AG09319 (cell line): ENCODE results near the gene EFEMP2.

Source experiments
- DNase-seq: peaks from one replicate; pipeline ENCODE4 v3.0.0-alpha.2; 2010; ENCODE audit warnings: low read depth; ENCODE audit errors: extremely low read depth
- TF ChIP-seq, protein P1 (sequence below): IDR thresholded peaks from 2 replicates; pipeline ENCODE4 v1.5.1; 2011; ENCODE audit warnings: low read depth, mild to moderate bottlenecking, inconsistent platforms, low read length, moderate library complexity

The EFEMP2 gene

DNA sequence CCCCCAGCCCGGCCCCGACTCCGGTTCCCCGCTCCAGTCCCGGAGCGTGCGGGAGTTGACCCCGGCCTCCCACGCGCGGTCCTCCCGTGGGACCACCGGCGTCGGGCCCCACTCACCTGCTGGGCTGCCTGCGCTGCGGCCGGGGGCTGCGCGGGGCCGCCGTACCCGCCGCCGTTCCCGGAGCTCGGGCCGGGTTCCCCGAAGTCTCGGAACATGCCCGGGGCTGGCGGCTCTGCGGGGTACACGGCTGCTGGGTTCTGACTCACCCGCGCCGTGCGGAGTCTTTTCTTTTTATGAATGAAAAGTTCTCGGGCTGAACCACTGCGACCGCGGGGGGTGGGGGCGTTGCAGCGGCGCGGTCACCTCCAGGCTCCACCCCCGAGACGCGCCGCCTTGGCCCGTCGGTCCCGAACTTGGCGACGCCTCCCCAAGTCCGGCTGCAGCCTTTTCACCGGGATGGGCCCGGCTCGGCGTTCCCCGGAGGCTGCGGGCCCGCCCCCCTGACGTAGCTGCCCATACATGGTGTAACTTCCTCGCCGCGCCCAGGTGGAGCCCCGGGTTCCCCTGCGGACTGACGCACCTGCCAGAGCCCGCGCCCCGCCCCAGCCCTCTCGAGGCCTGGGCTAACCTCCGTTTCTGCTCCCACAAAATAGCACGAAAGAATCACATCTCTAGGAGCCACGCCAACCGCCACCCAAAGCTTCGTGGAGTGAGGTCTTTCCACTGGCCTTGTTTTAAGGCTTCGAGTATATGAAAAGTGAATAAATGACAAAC lies 27.7 kb upstream of the EFEMP2 start, which contains the start of gene FOSL1:
Gene FOSL1 (minus strand): TSS at position 264 of the 774 bp plus-strand sequence. CDS start 49 bp downstream, at position 215.
- TF ChIP-seq, protein P1, sequence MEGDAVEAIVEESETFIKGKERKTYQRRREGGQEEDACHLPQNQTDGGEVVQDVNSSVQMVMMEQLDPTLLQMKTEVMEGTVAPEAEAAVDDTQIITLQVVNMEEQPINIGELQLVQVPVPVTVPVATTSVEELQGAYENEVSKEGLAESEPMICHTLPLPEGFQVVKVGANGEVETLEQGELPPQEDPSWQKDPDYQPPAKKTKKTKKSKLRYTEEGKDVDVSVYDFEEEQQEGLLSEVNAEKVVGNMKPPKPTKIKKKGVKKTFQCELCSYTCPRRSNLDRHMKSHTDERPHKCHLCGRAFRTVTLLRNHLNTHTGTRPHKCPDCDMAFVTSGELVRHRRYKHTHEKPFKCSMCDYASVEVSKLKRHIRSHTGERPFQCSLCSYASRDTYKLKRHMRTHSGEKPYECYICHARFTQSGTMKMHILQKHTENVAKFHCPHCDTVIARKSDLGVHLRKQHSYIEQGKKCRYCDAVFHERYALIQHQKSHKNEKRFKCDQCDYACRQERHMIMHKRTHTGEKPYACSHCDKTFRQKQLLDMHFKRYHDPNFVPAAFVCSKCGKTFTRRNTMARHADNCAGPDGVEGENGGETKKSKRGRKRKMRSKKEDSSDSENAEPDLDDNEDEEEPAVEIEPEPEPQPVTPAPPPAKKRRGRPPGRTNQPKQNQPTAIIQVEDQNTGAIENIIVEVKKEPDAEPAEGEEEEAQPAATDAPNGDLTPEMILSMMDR: no peak
- DNase-seq: peak; percentile 94

DNA sequence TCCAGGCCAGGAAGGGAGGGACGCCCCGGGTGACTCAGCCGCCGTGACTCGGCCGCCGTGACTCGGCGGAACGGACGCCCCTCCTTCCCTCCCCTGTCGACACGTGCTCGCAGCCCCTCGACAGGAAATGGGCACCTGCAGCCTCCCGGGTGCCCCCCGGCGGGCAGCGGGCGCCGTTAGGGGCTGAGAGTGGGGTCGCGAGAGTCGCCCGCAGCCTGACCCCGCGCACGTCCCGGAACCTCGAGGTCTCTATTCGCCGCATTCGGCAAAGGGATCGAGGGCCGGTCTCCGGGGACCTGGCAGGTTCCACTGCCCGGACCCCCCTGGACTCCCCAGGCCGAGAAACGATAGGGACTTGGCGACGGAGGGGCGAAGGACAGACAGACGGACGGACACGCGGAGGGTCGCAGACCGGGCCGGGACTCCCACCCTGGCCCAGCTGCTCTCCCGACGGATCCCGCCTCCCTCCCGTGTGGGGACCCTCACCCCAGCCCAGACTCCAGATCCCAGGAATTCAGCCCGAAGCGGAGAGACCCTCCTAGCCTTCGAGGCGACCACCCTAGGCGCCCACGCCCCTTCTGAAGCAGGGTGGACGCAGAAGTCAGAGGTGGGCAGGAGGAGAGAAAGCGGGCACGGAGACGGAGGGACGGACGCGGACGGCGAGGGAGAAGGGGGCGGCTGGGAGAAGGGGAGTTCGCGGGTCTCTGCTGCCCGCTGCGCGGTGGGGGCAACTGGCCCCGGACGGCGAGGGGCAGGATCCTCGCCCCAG lies 26.9 kb upstream of the EFEMP2 start:
- peak; percentile 64 for DNase-seq
- TF ChIP-seq, protein P1: no peak; the same call in 1 of the 2 replicates

- TF ChIP-seq, protein P1: no peak
- DNase-seq: no peak
Measured at GRCh38 chr11:65898656-65899355, 26.2 kb upstream of the EFEMP2 start.

- TF ChIP-seq, protein P1: no peak
- no peak for DNase-seq
Measured at GRCh38 chr11:65897020-65897471, 24.4 kb upstream of the EFEMP2 start.

DNA sequence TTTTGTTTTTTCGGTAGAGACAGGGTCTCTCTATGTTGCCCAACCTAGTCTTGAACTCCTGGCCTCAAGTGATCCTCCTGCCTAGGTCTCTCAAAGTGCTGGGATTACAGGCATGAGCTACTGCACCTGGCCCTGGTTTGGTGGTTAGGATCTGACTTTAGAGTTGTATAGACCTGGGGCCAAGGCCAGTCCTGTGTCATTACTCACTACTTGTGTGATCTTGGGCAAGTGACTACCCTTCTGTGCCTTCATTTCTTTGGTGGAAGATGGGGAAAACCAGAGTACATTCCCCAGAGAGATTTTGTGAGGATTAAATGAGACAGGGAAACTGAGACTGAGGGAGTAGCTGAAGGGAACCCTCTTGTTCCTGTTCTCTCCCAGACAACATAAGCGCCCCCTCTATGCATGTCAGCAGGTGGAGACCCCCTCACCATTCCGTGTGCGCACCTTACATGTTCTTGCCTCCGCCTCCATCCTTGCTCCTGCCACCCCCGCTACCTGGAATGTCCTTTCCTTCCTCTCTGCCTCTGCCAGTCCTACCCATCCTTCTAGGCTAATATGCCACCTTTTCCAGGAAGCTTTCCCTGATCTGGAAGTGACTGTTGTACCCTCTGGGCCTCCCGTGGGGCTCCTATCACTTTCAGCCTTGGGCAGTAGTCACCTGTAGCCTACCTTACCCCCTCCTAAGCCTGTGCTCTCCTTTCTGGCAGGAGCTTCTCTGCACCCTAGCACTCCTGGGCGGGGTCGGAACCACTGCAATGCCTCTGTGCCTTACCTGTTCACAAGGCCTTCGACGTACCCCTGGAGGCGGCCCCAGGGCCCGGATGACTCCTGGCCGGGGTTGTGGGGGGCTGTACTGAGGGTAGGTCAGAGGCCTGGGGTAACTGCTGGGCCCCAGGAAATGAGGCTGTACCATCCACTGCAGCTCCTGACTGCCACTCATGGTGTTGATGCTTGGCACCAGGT lies 23.7 kb upstream of the EFEMP2 start:
- no peak for DNase-seq
- TF ChIP-seq, protein P1: no peak

GRCh38 chr11:65895482-65895981 lies 22.9 kb upstream of the EFEMP2 start:
- DNase-seq: no peak
- TF ChIP-seq, protein P1: no peak
